ENCODE results near the gene TACSTD2.

GRCh38 chr1:58621391-58621790 lies 44.3 kb upstream of the TACSTD2 start:
- TF ChIP-seq POLR2A (IDR thresholded peaks at IDR 0.05) (no peak), CTCF (IDR thresholded peaks at IDR 0.05) (no peak), EP300 (IDR thresholded peaks at IDR 0.05) (no peak)

Data from ovary (tissue), 3 donors.